Gastroesophageal sphincter (tissue), 3 donors: ENCODE results near the gene TCHH.

Experiments
- EP300 ChIP-seq: sonication (generic); formaldehyde crosslinking; IDR thresholded peaks from one replicate; pipeline ENCODE4 v1.6.1; 2017; ENCODE audit warnings: antibody characterized with exemption, mild to moderate bottlenecking
- POLR2A ChIP-seq, 2 donors: fragments of 450-650 bp; IDR thresholded peaks; one replicate each; pipeline ENCODE4 v1.6.1; 2017; ENCODE audit warnings: antibody characterized with exemption in 2 of 2, mild to moderate bottlenecking in 2 of 2, moderate library complexity in 1 of 2
- TF ChIP-seq, protein P1 (sequence below), 4 experiments: fragments of 200-600 bp in 2 of 4; fragments of 450-650 bp in 2 of 4; sonication (generic) in 1 of 4; IDR thresholded peaks; one replicate each; pipeline ENCODE4 v1.5.1; 2017 to 2019; ENCODE audit warnings: antibody characterized with exemption in 4 of 4, mild to moderate bottlenecking in 2 of 4, moderate library complexity in 2 of 4

DNA sequence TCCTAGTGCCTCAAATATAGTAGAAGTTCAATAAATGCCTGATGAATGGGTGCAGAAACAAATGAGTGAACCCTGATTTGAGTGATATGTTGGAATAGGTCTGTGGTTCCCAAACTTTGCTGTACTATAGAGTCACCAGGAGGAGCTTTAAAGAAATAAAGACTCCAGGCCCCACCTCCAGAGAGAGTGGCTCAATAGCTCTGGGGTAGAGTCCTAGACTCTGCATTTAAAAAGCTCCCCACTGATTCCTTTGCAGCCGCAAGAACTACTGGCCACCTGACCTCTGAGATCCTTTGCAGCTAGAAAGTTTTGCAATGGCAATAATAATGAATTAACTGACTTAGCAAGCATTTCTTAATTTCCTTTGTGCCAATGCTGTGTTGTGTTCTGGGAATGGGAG is 47.3 kb downstream of the TCHH start:
- TF ChIP-seq POLR2A (IDR thresholded peaks at IDR 0.05) (no peak), EP300 (no peak)
- TF ChIP-seq, protein P1, sequence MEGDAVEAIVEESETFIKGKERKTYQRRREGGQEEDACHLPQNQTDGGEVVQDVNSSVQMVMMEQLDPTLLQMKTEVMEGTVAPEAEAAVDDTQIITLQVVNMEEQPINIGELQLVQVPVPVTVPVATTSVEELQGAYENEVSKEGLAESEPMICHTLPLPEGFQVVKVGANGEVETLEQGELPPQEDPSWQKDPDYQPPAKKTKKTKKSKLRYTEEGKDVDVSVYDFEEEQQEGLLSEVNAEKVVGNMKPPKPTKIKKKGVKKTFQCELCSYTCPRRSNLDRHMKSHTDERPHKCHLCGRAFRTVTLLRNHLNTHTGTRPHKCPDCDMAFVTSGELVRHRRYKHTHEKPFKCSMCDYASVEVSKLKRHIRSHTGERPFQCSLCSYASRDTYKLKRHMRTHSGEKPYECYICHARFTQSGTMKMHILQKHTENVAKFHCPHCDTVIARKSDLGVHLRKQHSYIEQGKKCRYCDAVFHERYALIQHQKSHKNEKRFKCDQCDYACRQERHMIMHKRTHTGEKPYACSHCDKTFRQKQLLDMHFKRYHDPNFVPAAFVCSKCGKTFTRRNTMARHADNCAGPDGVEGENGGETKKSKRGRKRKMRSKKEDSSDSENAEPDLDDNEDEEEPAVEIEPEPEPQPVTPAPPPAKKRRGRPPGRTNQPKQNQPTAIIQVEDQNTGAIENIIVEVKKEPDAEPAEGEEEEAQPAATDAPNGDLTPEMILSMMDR (IDR thresholded peaks at IDR 0.05) = no peak
